ENCODE measurements around the gene TMEM108.

TMEM108 gene

GRCh38 chr3:133283958-133284807 is 246.0 kb downstream of the TMEM108 start:
- no peak for DNase-seq

GRCh38 chr3:133289322-133289721 is 251.1 kb downstream of the TMEM108 start:
- no peak for DNase-seq

GRCh38 chr3:133292296-133292695 is 254.1 kb downstream of the TMEM108 start:
- DNase-seq, result no peak

- no peak for DNase-seq
These were observed 255.4 kb downstream of the TMEM108 start for GRCh38 chr3:133293397-133294110.

GRCh38 chr3:133294253-133294652 is 256.1 kb downstream of the TMEM108 start:
- DNase-seq, result no peak

- no peak for DNase-seq
These were observed 257.2 kb downstream of the TMEM108 start for GRCh38 chr3:133295199-133295901.

- no peak for DNase-seq
These were observed 258.0 kb downstream of the TMEM108 start for GRCh38 chr3:133295944-133296917.

- no peak for DNase-seq
These were observed 258.8 kb downstream of the TMEM108 start for GRCh38 chr3:133296981-133297380.

GRCh38 chr3:133300102-133300501 is 261.9 kb downstream of the TMEM108 start:
- no peak for DNase-seq

GRCh38 chr3:133301194-133301593 is 263.0 kb downstream of the TMEM108 start:
- DNase-seq, result no peak

- no peak for DNase-seq
These were observed 263.5 kb downstream of the TMEM108 start for GRCh38 chr3:133301731-133302130.

- DNase-seq, result no peak
These were observed 265.2 kb downstream of the TMEM108 start for GRCh38 chr3:133303430-133303829.

- no peak for DNase-seq
These were observed 279.7 kb downstream of the TMEM108 start for GRCh38 chr3:133317866-133318265.

GRCh38 chr3:133328373-133328772 is 290.2 kb downstream of the TMEM108 start:
- no peak for DNase-seq

GRCh38 chr3:133329626-133330025 is 291.4 kb downstream of the TMEM108 start:
- no peak for DNase-seq

- no peak for DNase-seq
These were observed 291.9 kb downstream of the TMEM108 start for GRCh38 chr3:133330065-133330464.

- no peak for DNase-seq
These were observed 292.3 kb downstream of the TMEM108 start for GRCh38 chr3:133330522-133330921.

- no peak for DNase-seq
These were observed 316.5 kb downstream of the TMEM108 start for GRCh38 chr3:133354721-133355120.

- DNase-seq, result no peak
These were observed 322.3 kb downstream of the TMEM108 start for GRCh38 chr3:133360476-133360875.

- no peak for DNase-seq
These were observed 322.8 kb downstream of the TMEM108 start for GRCh38 chr3:133361011-133361410.

- no peak for DNase-seq
These were observed 323.2 kb downstream of the TMEM108 start for GRCh38 chr3:133361435-133361834.

- DNase-seq, result no peak
These were observed 324.3 kb downstream of the TMEM108 start for GRCh38 chr3:133362539-133362938.
